ENCODE results near the gene INPP5D. TPM values are rescaled to one million over a fixed set of nuclear protein-coding genes. Genes with fewer than 3 reads are reported as not detected.
A peak's percentile ranks its signal among the peaks of the same experiment; 100 is the strongest.

INPP5D gene
- total and polyA plus RNA-seq, 2 donors, result 26.6 to 42.0 TPM

GRCh38 chr2:233111427-233111826, 51.3 kb downstream of the INPP5D start:
- Histone ChIP-seq H3K9me3 (ENCODE audit: control insufficient read depth in 2 of 2, insufficient read depth in 1 of 2, low read length in 1 of 2) (peaks cover 0 to 1% of the 10 kb centered on the region in 2 donors), H3K27ac (ENCODE audit: low read depth in 1 of 2, low read length in 1 of 2) (no peak overlapping the region), H3K4me3 (ENCODE audit: low read length in 2 of 2) (no peak overlapping the region), H3K4me1 (ENCODE audit: control insufficient read depth in 2 of 2, insufficient read depth in 2 of 2, low read length in 2 of 2) (peaks cover 52 to 89% of the 10 kb centered on the region in 2 donors), H3K27me3 (ENCODE audit: control insufficient read depth in 2 of 2, insufficient read depth in 1 of 2, low read length in 1 of 2) (no peaks in the 10 kb centered on the region), H3K36me3 (ENCODE audit: control insufficient read depth in 2 of 2, insufficient read depth in 2 of 2, low read length in 1 of 2) (peaks cover 0 to 3% of the 10 kb centered on the region in 2 donors)
- 99% methylated on average over 5 of the region's 5 CpGs for WGBS
- no peak for DNase-seq (ENCODE audit: low read depth in 6 of 9, low spot score in 9 of 9)

- H3K27me3 ChIP-seq (ENCODE audit: control insufficient read depth in 2 of 2, insufficient read depth in 1 of 2, low read length in 1 of 2), result no peaks in the 10 kb centered on the region
- peak overlapping the region in 1 of 2 donors; percentile 81 for H3K27ac ChIP-seq (ENCODE audit: low read depth in 1 of 2, low read length in 1 of 2)
- H3K36me3 ChIP-seq (ENCODE audit: control insufficient read depth in 2 of 2, insufficient read depth in 2 of 2, low read length in 1 of 2), result peaks cover 0 to 3% of the 10 kb centered on the region in 2 donors
- DNase-seq (ENCODE audit: low read depth in 6 of 9, low spot score in 9 of 9), result peak in 6 of 9 donors; percentile 41 to 79 (median 56)
- 4% methylated on average over 4 of the region's 4 CpGs for WGBS
- no peak overlapping the region for H3K4me3 ChIP-seq (ENCODE audit: low read length in 2 of 2)
- H3K4me1 ChIP-seq (ENCODE audit: control insufficient read depth in 2 of 2, insufficient read depth in 2 of 2, low read length in 2 of 2), result peaks cover 60 to 90% of the 10 kb centered on the region in 2 donors
- peaks cover 0 to 1% of the 10 kb centered on the region in 2 donors for H3K9me3 ChIP-seq (ENCODE audit: control insufficient read depth in 2 of 2, insufficient read depth in 1 of 2, low read length in 1 of 2)
Measured at GRCh38 chr2:233112329-233112728, 52.2 kb downstream of the INPP5D start.

- no peak overlapping the region for H3K4me3 ChIP-seq (ENCODE audit: low read length in 2 of 2)
- no peaks in the 10 kb centered on the region for H3K27me3 ChIP-seq (ENCODE audit: control insufficient read depth in 2 of 2, insufficient read depth in 1 of 2, low read length in 1 of 2)
- peaks cover 0 to 8% of the 10 kb centered on the region in 2 donors for H3K36me3 ChIP-seq (ENCODE audit: control insufficient read depth in 2 of 2, insufficient read depth in 2 of 2, low read length in 1 of 2)
- DNase-seq (ENCODE audit: low read depth in 6 of 9, low spot score in 9 of 9), result no peak
- peak overlapping the region in 1 of 2 donors; percentile 81 for H3K27ac ChIP-seq (ENCODE audit: low read depth in 1 of 2, low read length in 1 of 2)
- 87% methylated on average over 6 of the region's 6 CpGs for WGBS
- H3K4me1 ChIP-seq (ENCODE audit: control insufficient read depth in 2 of 2, insufficient read depth in 2 of 2, low read length in 2 of 2), result peaks cover 62 to 90% of the 10 kb centered on the region in 2 donors
- peaks cover 0 to 1% of the 10 kb centered on the region in 2 donors for H3K9me3 ChIP-seq (ENCODE audit: control insufficient read depth in 2 of 2, insufficient read depth in 1 of 2, low read length in 1 of 2)
Measured at GRCh38 chr2:233112776-233113452, 52.8 kb downstream of the INPP5D start.

- Histone ChIP-seq H3K27me3 (ENCODE audit: control insufficient read depth in 2 of 2, insufficient read depth in 1 of 2, low read length in 1 of 2) (no peaks in the 10 kb centered on the region), H3K4me3 (ENCODE audit: low read length in 2 of 2) (no peak overlapping the region), H3K36me3 (ENCODE audit: control insufficient read depth in 2 of 2, insufficient read depth in 2 of 2, low read length in 1 of 2) (peaks cover 0 to 10% of the 10 kb centered on the region in 2 donors), H3K4me1 (ENCODE audit: control insufficient read depth in 2 of 2, insufficient read depth in 2 of 2, low read length in 2 of 2) (peaks cover 52 to 85% of the 10 kb centered on the region in 2 donors), H3K27ac (ENCODE audit: low read depth in 1 of 2, low read length in 1 of 2) (peak overlapping the region in 1 of 2 donors; percentile 32), H3K9me3 (ENCODE audit: control insufficient read depth in 2 of 2, insufficient read depth in 1 of 2, low read length in 1 of 2) (no peaks in the 10 kb centered on the region)
- peak in 2 of 9 donors; percentile 45 to 73 for DNase-seq (ENCODE audit: low read depth in 6 of 9, low spot score in 9 of 9)
- 39% methylated on average over 11 of the region's 11 CpGs for WGBS
Measured at GRCh38 chr2:233114421-233114861, 54.3 kb downstream of the INPP5D start.

- WGBS, result 91% methylated on average over 7 of the region's 7 CpGs
- no peaks in the 10 kb centered on the region for H3K9me3 ChIP-seq (ENCODE audit: control insufficient read depth in 2 of 2, insufficient read depth in 1 of 2, low read length in 1 of 2)
- no peak overlapping the region for H3K4me3 ChIP-seq (ENCODE audit: low read length in 2 of 2)
- peaks cover 0 to 10% of the 10 kb centered on the region in 2 donors for H3K36me3 ChIP-seq (ENCODE audit: control insufficient read depth in 2 of 2, insufficient read depth in 2 of 2, low read length in 1 of 2)
- H3K27ac ChIP-seq (ENCODE audit: low read depth in 1 of 2, low read length in 1 of 2), result no peak overlapping the region
- H3K27me3 ChIP-seq (ENCODE audit: control insufficient read depth in 2 of 2, insufficient read depth in 1 of 2, low read length in 1 of 2), result no peaks in the 10 kb centered on the region
- H3K4me1 ChIP-seq (ENCODE audit: control insufficient read depth in 2 of 2, insufficient read depth in 2 of 2, low read length in 2 of 2), result peaks cover 52 to 82% of the 10 kb centered on the region in 2 donors
- DNase-seq (ENCODE audit: low read depth in 6 of 9, low spot score in 9 of 9), result no peak
Measured at GRCh38 chr2:233115121-233115520, 55.0 kb downstream of the INPP5D start.

GRCh38 chr2:233115741-233116140, 55.6 kb downstream of the INPP5D start:
- no peaks in the 10 kb centered on the region for H3K27me3 ChIP-seq (ENCODE audit: control insufficient read depth in 2 of 2, insufficient read depth in 1 of 2, low read length in 1 of 2)
- H3K9me3 ChIP-seq (ENCODE audit: control insufficient read depth in 2 of 2, insufficient read depth in 1 of 2, low read length in 1 of 2), result peaks cover 0 to 3% of the 10 kb centered on the region in 2 donors
- no peak overlapping the region for H3K4me3 ChIP-seq (ENCODE audit: low read length in 2 of 2)
- peak overlapping the region in 1 of 2 donors; percentile 14 for H3K27ac ChIP-seq (ENCODE audit: low read depth in 1 of 2, low read length in 1 of 2)
- WGBS, result 66% methylated on average over 2 of the region's 2 CpGs
- peaks cover 0 to 10% of the 10 kb centered on the region in 2 donors for H3K36me3 ChIP-seq (ENCODE audit: control insufficient read depth in 2 of 2, insufficient read depth in 2 of 2, low read length in 1 of 2)
- peak in 2 of 9 donors; percentile 52 to 62 for DNase-seq (ENCODE audit: low read depth in 6 of 9, low spot score in 9 of 9)
- H3K4me1 ChIP-seq (ENCODE audit: control insufficient read depth in 2 of 2, insufficient read depth in 2 of 2, low read length in 2 of 2), result peaks cover 52 to 77% of the 10 kb centered on the region in 2 donors

GRCh38 chr2:233116946-233117345, 56.8 kb downstream of the INPP5D start:
- H3K4me1 ChIP-seq (ENCODE audit: control insufficient read depth in 2 of 2, insufficient read depth in 2 of 2, low read length in 2 of 2), result peaks cover 51 to 70% of the 10 kb centered on the region in 2 donors
- no peaks in the 10 kb centered on the region for H3K27me3 ChIP-seq (ENCODE audit: control insufficient read depth in 2 of 2, insufficient read depth in 1 of 2, low read length in 1 of 2)
- no peak overlapping the region for H3K27ac ChIP-seq (ENCODE audit: low read depth in 1 of 2, low read length in 1 of 2)
- 88% methylated on average over 18 of the region's 18 CpGs for WGBS
- DNase-seq (ENCODE audit: low read depth in 6 of 9, low spot score in 9 of 9), result no peak
- H3K36me3 ChIP-seq (ENCODE audit: control insufficient read depth in 2 of 2, insufficient read depth in 2 of 2, low read length in 1 of 2), result peaks cover 3 to 13% of the 10 kb centered on the region in 2 donors
- no peak overlapping the region for H3K4me3 ChIP-seq (ENCODE audit: low read length in 2 of 2)
- H3K9me3 ChIP-seq (ENCODE audit: control insufficient read depth in 2 of 2, insufficient read depth in 1 of 2, low read length in 1 of 2), result peaks cover 0 to 3% of the 10 kb centered on the region in 2 donors

- WGBS, result 59% methylated on average over 13 of the region's 13 CpGs
- Histone ChIP-seq H3K27ac (ENCODE audit: low read depth in 1 of 2, low read length in 1 of 2) (peak overlapping the region in 1 of 2 donors; percentile 25), H3K4me1 (ENCODE audit: control insufficient read depth in 2 of 2, insufficient read depth in 2 of 2, low read length in 2 of 2) (peaks cover 47 to 66% of the 10 kb centered on the region in 2 donors)
Measured at GRCh38 chr2:233117351-233117750, 57.2 kb downstream of the INPP5D start.

More at GRCh38 chr2:233117351-233117750, 57.2 kb downstream of the INPP5D start:
- no peaks in the 10 kb centered on the region for H3K27me3 ChIP-seq (ENCODE audit: control insufficient read depth in 2 of 2, insufficient read depth in 1 of 2, low read length in 1 of 2)
- peaks cover 0 to 5% of the 10 kb centered on the region in 2 donors for H3K9me3 ChIP-seq (ENCODE audit: control insufficient read depth in 2 of 2, insufficient read depth in 1 of 2, low read length in 1 of 2)
- H3K4me3 ChIP-seq (ENCODE audit: low read length in 2 of 2), result no peak overlapping the region
- H3K36me3 ChIP-seq (ENCODE audit: control insufficient read depth in 2 of 2, insufficient read depth in 2 of 2, low read length in 1 of 2), result peaks cover 7 to 16% of the 10 kb centered on the region in 2 donors
- DNase-seq (ENCODE audit: low read depth in 6 of 9, low spot score in 9 of 9), result peak in 2 of 9 donors; percentile 56 to 71
